DND-41 (cell line): ENCODE measurements around the gene KIAA1671.

Experiments
- CTCF ChIP-seq: IDR thresholded peaks from 2 replicates; pipeline ENCODE4 v1.5.1; 2012; ENCODE audit warnings: borderline replicate concordance, low read length, moderate library complexity, mild to moderate bottlenecking; ENCODE audit not compliant: poor library complexity, severe bottlenecking; ENCODE audit errors: extremely low read depth
- EZH2 ChIP-seq: IDR thresholded peaks from 3 replicates; pipeline ENCODE4 v1.6.1; 2012; ENCODE audit warnings: borderline replicate concordance, low read depth, mild to moderate bottlenecking, moderate library complexity, low read length, inconsistent platforms; ENCODE audit not compliant: severe bottlenecking

- TF ChIP-seq CTCF: no peak
- no peak for TF ChIP-seq EZH2
These were observed 218.0 kb downstream of the KIAA1671 start for GRCh38 chr22:25170426-25170980.
